NT2/D1 (cell line): ENCODE results near the gene NRIP1.

Experiments used
- SUZ12 ChIP-seq: IDR thresholded peaks from 2 replicates; pipeline ENCODE4 v1.6.1; 2011; ENCODE audit not compliant: insufficient read length, insufficient read depth; ENCODE audit errors: extremely low read depth
- YY1 ChIP-seq: IDR thresholded peaks from 2 replicates; pipeline ENCODE4 v1.6.1; 2011; ENCODE audit not compliant: insufficient read length, insufficient read depth
- ZNF274 ChIP-seq: IDR thresholded peaks from 2 replicates; pipeline ENCODE4 v1.6.1; 2011; ENCODE audit warnings: mild to moderate bottlenecking, low read depth, low read length

- no peak for TF ChIP-seq SUZ12
- TF ChIP-seq ZNF274, result no peak
- TF ChIP-seq YY1, result no peak
Observed at GRCh38 chr21:15031790-15032357, 32.9 kb downstream of the NRIP1 start.
